Measurements from ENCODE around the gene ZNF512B. TPM values are rescaled to one million over a fixed set of nuclear protein-coding genes. Genes with fewer than 3 reads are reported as not detected.
A peak's percentile ranks its signal among the peaks of the same experiment; 100 is the strongest.

The ZNF512B gene
- total RNA-seq, 1 donor from 2014 or later: 37.2 TPM

DNA sequence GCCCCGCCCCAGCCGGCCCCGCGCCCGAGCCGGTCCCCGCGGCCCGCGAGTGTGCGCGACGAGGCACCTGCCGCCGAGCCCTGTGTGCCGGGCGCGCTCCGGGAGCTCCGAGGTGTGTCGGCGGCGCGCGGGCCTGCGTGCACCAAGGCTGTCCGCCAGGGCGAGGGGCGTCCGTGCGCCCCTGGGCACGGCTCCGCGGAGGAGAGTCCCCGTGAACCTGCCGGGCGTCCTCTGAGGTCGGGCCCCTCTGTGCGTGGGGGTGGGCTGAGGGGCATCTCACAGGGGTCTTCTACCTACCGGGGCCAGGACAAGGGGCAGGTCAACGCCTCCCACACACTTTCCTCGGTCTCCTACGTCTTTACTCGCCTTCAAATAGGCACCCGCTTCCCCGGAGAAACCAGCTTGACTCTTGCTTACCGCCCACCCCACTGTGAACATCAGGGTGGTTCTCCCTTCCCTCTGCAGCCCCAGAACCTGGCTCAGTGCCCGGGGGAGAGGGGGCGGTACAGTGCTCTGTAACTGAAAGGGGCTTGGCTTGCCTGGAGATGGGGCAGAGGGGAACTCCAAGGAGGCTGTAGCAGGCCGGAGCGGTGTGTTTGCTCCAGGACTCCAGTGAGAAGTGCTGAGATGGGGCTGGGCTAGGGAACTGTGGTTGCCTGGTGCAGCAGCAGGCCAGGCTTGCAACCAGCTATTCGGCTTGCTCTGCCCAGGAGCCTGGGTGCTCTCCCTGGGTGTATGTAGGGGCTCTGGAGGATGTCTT is 10.0 kb upstream of the ZNF512B start, which contains the start of gene SAMD10:
TSS of gene SAMD10 (minus strand) at position 86 of the 760 bp plus-strand sequence. CDS start 175 bp downstream, outside the sequence.
- no peak for DNase-seq (ENCODE audit: low spot score)
- H3K9me3 Mint-ChIP-seq (ENCODE audit: low read depth): no peaks in the 10 kb centered on the region
- H3K36me3 Mint-ChIP-seq (ENCODE audit: low read depth): peaks cover 7% of the 10 kb centered on the region
- no peaks in the 10 kb centered on the region for H3K27me3 Mint-ChIP-seq (ENCODE audit: low read depth)
- H3K4me3 Mint-ChIP-seq (ENCODE audit: unreplicated experiment): peak within 1 kb of the TSS; percentile 75
- TF ChIP-seq, protein P1, sequence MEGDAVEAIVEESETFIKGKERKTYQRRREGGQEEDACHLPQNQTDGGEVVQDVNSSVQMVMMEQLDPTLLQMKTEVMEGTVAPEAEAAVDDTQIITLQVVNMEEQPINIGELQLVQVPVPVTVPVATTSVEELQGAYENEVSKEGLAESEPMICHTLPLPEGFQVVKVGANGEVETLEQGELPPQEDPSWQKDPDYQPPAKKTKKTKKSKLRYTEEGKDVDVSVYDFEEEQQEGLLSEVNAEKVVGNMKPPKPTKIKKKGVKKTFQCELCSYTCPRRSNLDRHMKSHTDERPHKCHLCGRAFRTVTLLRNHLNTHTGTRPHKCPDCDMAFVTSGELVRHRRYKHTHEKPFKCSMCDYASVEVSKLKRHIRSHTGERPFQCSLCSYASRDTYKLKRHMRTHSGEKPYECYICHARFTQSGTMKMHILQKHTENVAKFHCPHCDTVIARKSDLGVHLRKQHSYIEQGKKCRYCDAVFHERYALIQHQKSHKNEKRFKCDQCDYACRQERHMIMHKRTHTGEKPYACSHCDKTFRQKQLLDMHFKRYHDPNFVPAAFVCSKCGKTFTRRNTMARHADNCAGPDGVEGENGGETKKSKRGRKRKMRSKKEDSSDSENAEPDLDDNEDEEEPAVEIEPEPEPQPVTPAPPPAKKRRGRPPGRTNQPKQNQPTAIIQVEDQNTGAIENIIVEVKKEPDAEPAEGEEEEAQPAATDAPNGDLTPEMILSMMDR (IDR thresholded peaks at IDR 0.05): peak; percentile 29
- peaks cover 43% of the 10 kb centered on the region for H3K4me1 Mint-ChIP-seq (ENCODE audit: low read depth)
- H3K27ac Mint-ChIP-seq (ENCODE audit: unreplicated experiment): peak within 1 kb of the TSS; percentile 64

DNA sequence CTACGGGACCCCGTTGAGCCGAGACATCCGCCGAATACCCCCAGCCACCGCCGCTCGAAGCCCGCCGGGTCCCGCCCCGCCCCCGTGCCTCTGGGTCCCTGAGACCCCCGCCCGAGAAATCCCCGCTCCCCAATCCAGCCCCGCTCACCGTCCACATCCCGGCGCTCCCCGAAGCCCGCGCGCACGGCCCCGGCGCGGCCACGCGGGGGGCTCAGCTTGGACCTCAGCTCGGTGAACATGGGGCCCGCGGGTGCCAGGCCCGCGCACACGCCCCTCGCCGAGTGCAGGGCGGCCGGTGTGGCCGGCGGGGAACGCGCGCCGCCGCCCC is 9.5 kb upstream of the ZNF512B start:
- Mint-ChIP-seq H3K36me3 (ENCODE audit: low read depth) (peaks cover 3% of the 10 kb centered on the region), H3K4me1 (ENCODE audit: low read depth) (peaks cover 45% of the 10 kb centered on the region), H3K27ac (ENCODE audit: unreplicated experiment) (no peak overlapping the region)

DNA sequence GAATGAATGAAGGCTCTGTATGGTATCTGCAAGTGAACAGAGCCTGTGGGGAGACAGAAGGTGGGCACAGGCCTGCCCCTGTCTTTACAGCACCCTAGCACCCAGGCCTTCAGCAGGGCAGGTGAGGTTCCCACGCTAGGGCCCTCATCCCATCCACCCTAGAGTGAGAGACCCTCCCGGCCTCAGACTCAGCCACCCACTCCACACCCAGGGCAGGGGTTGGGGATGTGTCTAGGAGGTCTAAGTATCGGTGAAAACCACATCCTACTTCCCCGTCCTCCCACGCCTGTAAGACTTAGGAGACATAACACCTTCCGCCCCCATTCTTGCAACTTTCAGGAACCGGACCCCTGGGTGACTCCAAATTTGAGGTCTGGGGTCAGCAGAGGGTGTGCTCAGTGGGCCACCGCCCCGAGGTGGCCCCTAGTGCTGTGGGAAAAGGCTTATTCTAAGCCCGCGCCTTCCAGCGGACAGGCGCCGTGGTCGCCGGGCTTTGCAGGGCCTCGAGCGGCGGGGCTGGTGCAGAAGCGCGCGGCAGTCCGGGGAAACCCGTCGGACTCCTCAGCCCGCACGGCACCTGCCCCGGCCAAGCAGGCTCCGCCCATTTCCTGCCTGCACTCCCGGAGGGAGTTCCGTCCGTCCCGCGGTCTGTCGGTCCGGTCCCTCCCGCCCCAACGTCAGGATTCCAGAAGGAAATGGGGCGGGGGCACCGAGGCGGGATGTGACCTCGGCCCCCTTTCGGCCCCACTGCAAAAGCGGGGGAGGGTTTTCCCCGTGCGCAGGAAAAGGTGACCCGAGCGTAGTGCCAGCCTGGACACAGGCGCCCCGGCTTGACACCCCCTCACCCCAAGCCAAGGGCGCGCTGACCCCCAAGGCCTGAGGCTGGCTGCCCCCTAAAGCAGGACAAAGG is 8.8 kb upstream of the ZNF512B start:
- Mint-ChIP-seq H3K4me1 (ENCODE audit: low read depth) (peaks cover 49% of the 10 kb centered on the region), H3K27me3 (ENCODE audit: low read depth) (no peaks in the 10 kb centered on the region), H3K4me3 (ENCODE audit: unreplicated experiment) (peak overlapping the region; percentile 67), H3K9me3 (ENCODE audit: low read depth) (no peaks in the 10 kb centered on the region), H3K36me3 (ENCODE audit: low read depth) (peaks cover 3% of the 10 kb centered on the region), H3K27ac (ENCODE audit: unreplicated experiment) (no peak overlapping the region)
- TF ChIP-seq, protein P1 (IDR thresholded peaks at IDR 0.05): no peak
- DNase-seq (ENCODE audit: low spot score): no peak

More for the DNA sequence above, 9.5 kb upstream of the ZNF512B start:
- H3K27me3 Mint-ChIP-seq (ENCODE audit: low read depth): no peaks in the 10 kb centered on the region
- no peaks in the 10 kb centered on the region for H3K9me3 Mint-ChIP-seq (ENCODE audit: low read depth)
- no peak for DNase-seq (ENCODE audit: low spot score)
- TF ChIP-seq, protein P1 (IDR thresholded peaks at IDR 0.05): no peak
- peak overlapping the region; percentile 67 for H3K4me3 Mint-ChIP-seq (ENCODE audit: unreplicated experiment)

DNA sequence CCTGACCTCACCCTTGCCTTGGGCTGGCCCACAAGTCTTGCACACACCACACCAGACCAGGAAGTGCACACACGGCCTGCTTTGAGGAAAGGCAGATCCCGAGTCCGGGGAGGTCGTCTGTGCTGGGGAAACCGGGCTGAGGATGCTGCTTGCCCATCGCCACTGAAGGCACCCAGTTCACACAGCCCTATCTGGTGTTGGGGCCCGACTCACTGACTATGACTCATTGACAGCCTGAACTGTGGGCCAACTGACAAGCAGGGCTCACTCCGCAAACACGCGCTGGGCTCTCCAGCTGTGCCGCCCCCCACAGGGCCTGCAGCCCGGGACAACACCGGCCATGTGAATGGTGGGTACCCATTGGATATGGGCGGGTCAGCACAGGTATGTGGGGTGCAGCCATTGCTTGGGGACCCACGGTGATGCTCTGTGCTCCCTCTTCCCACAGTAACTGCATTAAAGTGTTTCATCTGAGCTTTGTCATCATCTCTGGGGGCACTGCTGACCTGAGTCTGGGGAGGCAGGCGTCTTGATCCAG is 8.1 kb upstream of the ZNF512B start:
- Mint-ChIP-seq H3K27ac (ENCODE audit: unreplicated experiment) (peak overlapping the region; percentile 8), H3K4me3 (ENCODE audit: unreplicated experiment) (peak overlapping the region; percentile 47)

More for the DNA sequence above, 8.1 kb upstream of the ZNF512B start:
- Mint-ChIP-seq H3K27me3 (ENCODE audit: low read depth) (no peaks in the 10 kb centered on the region), H3K36me3 (ENCODE audit: low read depth) (no peaks in the 10 kb centered on the region), H3K4me1 (ENCODE audit: low read depth) (peaks cover 51% of the 10 kb centered on the region), H3K9me3 (ENCODE audit: low read depth) (no peaks in the 10 kb centered on the region)
- TF ChIP-seq, protein P1 (IDR thresholded peaks at IDR 0.05): no peak
- no peak for DNase-seq (ENCODE audit: low spot score)
